Occipital lobe (tissue), 2 donors: ENCODE measurements around the gene BTBD8. TPM values are rescaled to one million over a fixed set of nuclear protein-coding genes. Genes with fewer than 3 reads are reported as not detected.

Experiments used
- DNase-seq: peaks from one replicate; lab custom pipeline; 2025; lab: John Stamatoyannopoulos, UW
- total RNA-seq: library from RNA; depleted of rRNA; stranded (reverse); fragments of >200 nt; gene quantifications from one replicate; pipeline ENCODE4 v1.2.3, GENCODE V29; 2014

BTBD8 gene
- total RNA-seq, 1 donor from 2014 or later = 93.1 TPM

GRCh38 chr1:92091625-92092024 is 11.5 kb downstream of the BTBD8 start:
- no peak for DNase-seq

- no peak for DNase-seq
These were observed 13.9 kb downstream of the BTBD8 start for GRCh38 chr1:92094090-92094489.

GRCh38 chr1:92094595-92094994 is 14.4 kb downstream of the BTBD8 start:
- no peak for DNase-seq

- DNase-seq = no peak
These were observed 15.7 kb downstream of the BTBD8 start for GRCh38 chr1:92095874-92096273.

GRCh38 chr1:92096317-92096716 is 16.2 kb downstream of the BTBD8 start:
- no peak for DNase-seq

- DNase-seq = no peak
These were observed 25.5 kb downstream of the BTBD8 start for GRCh38 chr1:92105546-92106081.

- no peak for DNase-seq
These were observed 28.5 kb downstream of the BTBD8 start for GRCh38 chr1:92108631-92109030.

GRCh38 chr1:92117526-92117925 is 37.4 kb downstream of the BTBD8 start:
- DNase-seq = no peak

GRCh38 chr1:92118826-92119225 is 38.7 kb downstream of the BTBD8 start:
- no peak for DNase-seq

GRCh38 chr1:92123868-92124267 is 43.7 kb downstream of the BTBD8 start:
- DNase-seq = no peak

- DNase-seq = no peak
These were observed 45.1 kb downstream of the BTBD8 start for GRCh38 chr1:92125204-92125603.

GRCh38 chr1:92126088-92126487 is 45.9 kb downstream of the BTBD8 start:
- DNase-seq = no peak

- no peak for DNase-seq
These were observed 54.2 kb downstream of the BTBD8 start for GRCh38 chr1:92134331-92134730.

- DNase-seq = no peak
These were observed 56.2 kb downstream of the BTBD8 start for GRCh38 chr1:92136341-92136740.

GRCh38 chr1:92154934-92155333 is 74.8 kb downstream of the BTBD8 start:
- DNase-seq = no peak

GRCh38 chr1:92159593-92159992 is 79.4 kb downstream of the BTBD8 start:
- DNase-seq = no peak

- no peak for DNase-seq
These were observed 85.2 kb downstream of the BTBD8 start for GRCh38 chr1:92165389-92165788.

GRCh38 chr1:92167151-92167550 is 87.0 kb downstream of the BTBD8 start:
- no peak for DNase-seq

- peak; percentile 44 for DNase-seq
These were observed 88.5 kb downstream of the BTBD8 start for GRCh38 chr1:92168657-92169056.

GRCh38 chr1:92169214-92170005 is 89.3 kb downstream of the BTBD8 start:
- DNase-seq = no peak

- no peak for DNase-seq
These were observed 104.5 kb downstream of the BTBD8 start for GRCh38 chr1:92184632-92185031.

GRCh38 chr1:92186081-92186480 is 105.9 kb downstream of the BTBD8 start:
- DNase-seq = no peak
